Stimulated activated CD8-positive, alpha-beta memory T cell treated with anti-CD3 and anti-CD28 coated beads, Interleukin-4, amount 100 ng/mL, for 48 hours (primary cell): ENCODE measurements around the gene CHST11.
A peak's percentile ranks its signal among the peaks of the same experiment; 100 is the strongest.

ENCODE experiments used
- DNase-seq: peaks from one replicate; pipeline ENCODE4 v3.0.0-alpha.2; 2020

Gene CHST11

GRCh38 chr12:104707194-104707593 is 250.4 kb downstream of the CHST11 start:
- no peak for DNase-seq

- DNase-seq, result no peak
These were observed 251.2 kb downstream of the CHST11 start for GRCh38 chr12:104707794-104708558.

GRCh38 chr12:104708891-104709290 is 252.1 kb downstream of the CHST11 start:
- DNase-seq, result no peak

- DNase-seq, result no peak
These were observed 253.1 kb downstream of the CHST11 start for GRCh38 chr12:104709692-104710435.

- DNase-seq, result no peak
These were observed 254.4 kb downstream of the CHST11 start for GRCh38 chr12:104710940-104711689.

- DNase-seq, result no peak
These were observed 255.7 kb downstream of the CHST11 start for GRCh38 chr12:104712477-104712876.

- no peak for DNase-seq
These were observed 256.2 kb downstream of the CHST11 start for GRCh38 chr12:104712968-104713367.

GRCh38 chr12:104713444-104713843 is 256.7 kb downstream of the CHST11 start:
- no peak for DNase-seq

GRCh38 chr12:104714369-104714768 is 257.6 kb downstream of the CHST11 start:
- no peak for DNase-seq

GRCh38 chr12:104716172-104716571 is 259.4 kb downstream of the CHST11 start:
- no peak for DNase-seq

GRCh38 chr12:104718304-104718929 is 261.7 kb downstream of the CHST11 start:
- no peak for DNase-seq

- DNase-seq, result no peak
These were observed 263.1 kb downstream of the CHST11 start for GRCh38 chr12:104719700-104720338.

- DNase-seq, result peak; percentile 68
These were observed 263.7 kb downstream of the CHST11 start for GRCh38 chr12:104720339-104721038.

GRCh38 chr12:104721039-104721405 is 264.3 kb downstream of the CHST11 start:
- DNase-seq, result no peak

GRCh38 chr12:104721936-104722335 is 265.2 kb downstream of the CHST11 start:
- no peak for DNase-seq

- DNase-seq, result no peak
These were observed 266.1 kb downstream of the CHST11 start for GRCh38 chr12:104722601-104723534.

- DNase-seq, result no peak
These were observed 267.1 kb downstream of the CHST11 start for GRCh38 chr12:104723895-104724294.

GRCh38 chr12:104724992-104725585 is 268.3 kb downstream of the CHST11 start:
- no peak for DNase-seq

GRCh38 chr12:104725610-104726009 is 268.9 kb downstream of the CHST11 start:
- no peak for DNase-seq

GRCh38 chr12:104727726-104728465 is 271.1 kb downstream of the CHST11 start:
- DNase-seq, result no peak
